Measurements from ENCODE around the gene ISG15. TPM values are rescaled to one million over a fixed set of nuclear protein-coding genes. Genes with fewer than 3 reads are reported as not detected.

Gene ISG15
- total and polyA plus RNA-seq, 12 donors, result 9.8 to 186 (median 29.1) TPM

DNA sequence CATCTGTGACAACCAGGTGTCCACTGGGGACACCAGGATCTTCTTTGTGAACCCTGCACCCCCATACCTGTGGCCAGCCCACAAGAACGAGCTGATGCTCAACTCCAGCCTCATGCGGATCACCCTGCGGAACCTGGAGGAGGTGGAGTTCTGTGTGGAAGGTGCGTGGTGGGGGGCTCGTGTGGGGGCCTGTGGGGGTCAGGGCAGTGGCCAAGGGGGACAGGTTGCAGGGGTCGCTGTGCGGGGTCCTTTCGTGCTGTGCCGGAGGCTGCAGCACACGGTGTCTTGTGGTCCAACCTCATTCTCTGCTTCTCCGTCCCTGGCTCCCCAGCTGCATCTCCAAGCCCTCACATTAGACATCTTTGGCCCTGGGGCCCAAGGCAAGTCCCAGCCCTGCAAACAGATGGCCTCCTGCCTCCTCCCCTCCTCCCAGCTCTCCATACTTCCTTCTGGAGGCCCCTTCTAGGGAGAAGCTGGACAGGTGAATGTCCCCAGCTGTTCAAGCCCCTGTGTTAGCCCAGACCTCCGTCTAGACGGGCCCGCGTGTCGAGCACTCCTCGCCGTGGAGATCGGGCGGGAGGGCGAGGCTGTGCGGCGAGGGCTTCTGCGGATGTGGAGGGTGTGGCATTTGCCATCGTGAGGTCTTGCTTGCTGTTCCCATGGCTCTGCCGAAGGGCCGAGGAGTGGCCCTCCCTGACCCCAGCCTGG is 9.2 kb downstream of the ISG15 start:
- Histone ChIP-seq H3K4me3 (no peak overlapping the region), H3K27ac (peak overlapping the region in 2 of 10 donors; percentile 9 to 36), H3K4me1 (peaks cover 22 to 72% (median 36%) of the 10 kb centered on the region in 9 donors), H3K36me3 (peaks cover 0 to 3% (median 0%) of the 10 kb centered on the region in 9 donors), H3K27me3 (peaks cover 0 to 39% (median 0%) of the 10 kb centered on the region in 7 donors), H3K9me3 (no peaks in the 10 kb centered on the region)
- TF ChIP-seq, protein P1, sequence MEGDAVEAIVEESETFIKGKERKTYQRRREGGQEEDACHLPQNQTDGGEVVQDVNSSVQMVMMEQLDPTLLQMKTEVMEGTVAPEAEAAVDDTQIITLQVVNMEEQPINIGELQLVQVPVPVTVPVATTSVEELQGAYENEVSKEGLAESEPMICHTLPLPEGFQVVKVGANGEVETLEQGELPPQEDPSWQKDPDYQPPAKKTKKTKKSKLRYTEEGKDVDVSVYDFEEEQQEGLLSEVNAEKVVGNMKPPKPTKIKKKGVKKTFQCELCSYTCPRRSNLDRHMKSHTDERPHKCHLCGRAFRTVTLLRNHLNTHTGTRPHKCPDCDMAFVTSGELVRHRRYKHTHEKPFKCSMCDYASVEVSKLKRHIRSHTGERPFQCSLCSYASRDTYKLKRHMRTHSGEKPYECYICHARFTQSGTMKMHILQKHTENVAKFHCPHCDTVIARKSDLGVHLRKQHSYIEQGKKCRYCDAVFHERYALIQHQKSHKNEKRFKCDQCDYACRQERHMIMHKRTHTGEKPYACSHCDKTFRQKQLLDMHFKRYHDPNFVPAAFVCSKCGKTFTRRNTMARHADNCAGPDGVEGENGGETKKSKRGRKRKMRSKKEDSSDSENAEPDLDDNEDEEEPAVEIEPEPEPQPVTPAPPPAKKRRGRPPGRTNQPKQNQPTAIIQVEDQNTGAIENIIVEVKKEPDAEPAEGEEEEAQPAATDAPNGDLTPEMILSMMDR (IDR thresholded peaks at IDR 0.05), result no peak
- ATAC-seq (no peak), DNase-seq (no peak)
- WGBS, 2 donors, result 73 to 78% methylated on average over 27 of the region's 27 CpGs
- intact Hi-C loops (cut with DNase I), result loop anchor here in 1 of 10 donors (10.0 kb wide), 1 partner anchor 272 kb away; no protein-coding TSS in a partner anchor

DNA sequence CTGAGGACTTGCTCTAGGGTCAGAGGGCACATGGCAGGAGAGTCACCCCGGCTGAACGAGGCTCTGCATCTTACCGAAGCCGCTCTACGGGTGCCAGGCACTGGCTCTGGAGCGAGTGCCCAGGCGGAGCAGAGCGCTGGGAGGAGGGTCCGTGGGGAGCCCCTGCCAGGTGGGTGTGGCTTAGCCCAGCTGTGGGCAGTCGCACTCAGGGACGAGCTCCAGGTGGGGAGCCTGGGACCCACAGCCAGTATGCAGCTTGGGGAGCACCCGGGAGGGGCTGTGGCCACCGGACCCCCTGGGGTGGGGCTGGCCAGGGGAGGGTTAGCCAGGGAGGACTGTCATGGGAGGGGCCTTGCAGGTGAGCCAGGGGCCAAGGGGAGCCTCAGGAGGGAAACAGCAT is 10.4 kb downstream of the ISG15 start:
- TF ChIP-seq, protein P1 (IDR thresholded peaks at IDR 0.05), result no peak
- H3K27me3 ChIP-seq, result peaks cover 0 to 39% (median 0%) of the 10 kb centered on the region in 7 donors
- H3K27ac ChIP-seq, result no peak overlapping the region
- ATAC-seq, result no peak
- peaks cover 22 to 72% (median 36%) of the 10 kb centered on the region in 9 donors for H3K4me1 ChIP-seq
- 75 to 84% methylated on average over 13 of the region's 13 CpGs for WGBS, 2 donors
- no peak for DNase-seq
- no peak overlapping the region for H3K4me3 ChIP-seq
- intact Hi-C loops (cut with DNase I), result loop anchor here in 1 of 10 donors (10.0 kb wide), 1 partner anchor 271 kb away; no protein-coding TSS in a partner anchor
- H3K36me3 ChIP-seq, result peaks cover 0 to 9% (median 0%) of the 10 kb centered on the region in 9 donors
- no peaks in the 10 kb centered on the region for H3K9me3 ChIP-seq

DNA sequence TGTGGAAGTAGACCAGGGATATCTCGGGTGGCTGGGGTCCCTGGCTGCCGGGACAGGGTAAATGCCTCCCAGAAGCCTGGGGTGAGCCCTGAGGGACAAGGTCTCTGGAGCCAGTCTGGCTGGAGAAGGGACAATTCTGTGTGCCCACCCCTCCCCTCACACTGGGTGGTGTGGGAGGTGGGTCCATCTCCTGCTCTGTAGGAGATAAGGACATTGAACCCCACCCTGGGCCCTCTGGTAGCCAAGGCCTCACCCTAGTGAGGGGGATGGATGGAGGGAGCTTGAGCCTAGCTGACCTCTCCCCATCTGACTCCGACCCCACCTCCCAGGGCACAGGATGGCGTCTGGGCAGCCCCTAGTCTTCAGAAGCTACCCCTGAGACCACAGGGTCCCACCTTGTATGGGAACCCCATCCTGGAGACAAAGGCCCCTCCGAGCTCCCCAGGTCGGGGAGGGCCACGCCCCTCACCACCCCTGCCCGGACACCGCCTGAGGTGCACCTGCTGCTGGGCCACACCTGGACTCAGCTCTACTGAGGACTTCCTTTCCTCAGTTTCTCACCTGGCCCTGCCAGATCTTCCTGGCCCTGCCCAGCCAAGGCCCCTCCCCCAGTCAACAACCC is 11.0 kb downstream of the ISG15 start:
- Histone ChIP-seq H3K27me3 (peaks cover 0 to 39% (median 0%) of the 10 kb centered on the region in 7 donors), H3K36me3 (peaks cover 0 to 9% (median 0%) of the 10 kb centered on the region in 9 donors), H3K4me1 (peaks cover 21 to 68% (median 36%) of the 10 kb centered on the region in 9 donors), H3K27ac (peak overlapping the region in 4 of 10 donors; percentile 41 to 49 (median 45)), H3K9me3 (no peaks in the 10 kb centered on the region), H3K4me3 (peak overlapping the region in 2 of 10 donors; percentile 25 to 29)
- ATAC-seq, result no peak
- WGBS, 2 donors, result 92 to 94% methylated on average over 9 of the region's 9 CpGs
- TF ChIP-seq, protein P1 (IDR thresholded peaks at IDR 0.05), result no peak
- intact Hi-C loops (cut with DNase I), result loop anchor here in 1 of 10 donors (10.0 kb wide), 1 partner anchor 271 kb away; no protein-coding TSS in a partner anchor
- DNase-seq, result no peak

Data from heart right ventricle (tissue), 16 donors.